ENCODE measurements around the gene TMED10. TPM values are rescaled to one million over a fixed set of nuclear protein-coding genes. Genes with fewer than 3 reads are reported as not detected.
A peak's percentile ranks its signal among the peaks of the same experiment; 100 is the strongest.

TMED10 gene
- total and polyA plus RNA-seq, 2 of the 13 experiments (the other 11 are each of a cell fraction or from before 2014, with no cell fraction given): 311 to 377 TPM

DNA sequence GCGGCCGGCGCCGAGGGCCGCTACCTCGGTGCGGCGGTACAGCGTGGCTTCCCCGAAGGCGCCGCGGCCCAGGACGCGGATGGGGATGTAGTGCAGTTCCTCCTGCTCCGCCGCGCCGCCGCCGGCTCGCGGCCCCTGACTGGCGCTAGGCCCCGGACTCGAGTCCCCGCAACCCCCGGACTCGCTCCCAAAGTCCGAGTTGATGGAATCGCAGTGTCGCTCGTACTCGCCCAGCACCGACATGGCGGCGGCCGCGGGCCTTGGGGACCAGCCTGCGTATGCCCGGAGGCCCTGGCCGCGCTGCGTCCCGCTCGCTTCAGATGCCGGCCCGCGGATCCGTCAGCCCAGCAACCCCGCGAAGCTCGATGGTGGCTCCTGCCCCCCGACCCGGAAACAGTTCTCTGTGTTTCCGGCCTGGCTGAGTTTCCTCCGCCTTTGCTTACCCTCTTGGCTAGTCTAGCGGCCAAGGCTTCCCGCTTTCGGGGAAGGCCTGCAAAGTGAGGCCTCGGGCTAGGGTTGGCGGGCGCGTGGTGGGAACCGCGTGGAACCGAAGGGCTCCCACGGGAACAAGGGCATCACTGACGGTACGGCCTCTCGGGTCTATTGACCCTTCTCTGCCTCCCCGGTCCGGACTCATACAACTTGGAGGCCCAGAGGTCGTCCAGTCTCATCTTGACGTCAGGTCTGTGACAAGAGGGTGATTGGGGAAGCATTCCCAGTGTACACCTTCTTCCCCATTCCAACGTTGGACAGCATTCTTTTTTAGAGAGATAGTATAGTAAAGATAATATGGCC is 49.5 kb downstream of the TMED10 start, which contains the start of gene NEK9 (continued):
- TF ChIP-seq, protein P1, sequence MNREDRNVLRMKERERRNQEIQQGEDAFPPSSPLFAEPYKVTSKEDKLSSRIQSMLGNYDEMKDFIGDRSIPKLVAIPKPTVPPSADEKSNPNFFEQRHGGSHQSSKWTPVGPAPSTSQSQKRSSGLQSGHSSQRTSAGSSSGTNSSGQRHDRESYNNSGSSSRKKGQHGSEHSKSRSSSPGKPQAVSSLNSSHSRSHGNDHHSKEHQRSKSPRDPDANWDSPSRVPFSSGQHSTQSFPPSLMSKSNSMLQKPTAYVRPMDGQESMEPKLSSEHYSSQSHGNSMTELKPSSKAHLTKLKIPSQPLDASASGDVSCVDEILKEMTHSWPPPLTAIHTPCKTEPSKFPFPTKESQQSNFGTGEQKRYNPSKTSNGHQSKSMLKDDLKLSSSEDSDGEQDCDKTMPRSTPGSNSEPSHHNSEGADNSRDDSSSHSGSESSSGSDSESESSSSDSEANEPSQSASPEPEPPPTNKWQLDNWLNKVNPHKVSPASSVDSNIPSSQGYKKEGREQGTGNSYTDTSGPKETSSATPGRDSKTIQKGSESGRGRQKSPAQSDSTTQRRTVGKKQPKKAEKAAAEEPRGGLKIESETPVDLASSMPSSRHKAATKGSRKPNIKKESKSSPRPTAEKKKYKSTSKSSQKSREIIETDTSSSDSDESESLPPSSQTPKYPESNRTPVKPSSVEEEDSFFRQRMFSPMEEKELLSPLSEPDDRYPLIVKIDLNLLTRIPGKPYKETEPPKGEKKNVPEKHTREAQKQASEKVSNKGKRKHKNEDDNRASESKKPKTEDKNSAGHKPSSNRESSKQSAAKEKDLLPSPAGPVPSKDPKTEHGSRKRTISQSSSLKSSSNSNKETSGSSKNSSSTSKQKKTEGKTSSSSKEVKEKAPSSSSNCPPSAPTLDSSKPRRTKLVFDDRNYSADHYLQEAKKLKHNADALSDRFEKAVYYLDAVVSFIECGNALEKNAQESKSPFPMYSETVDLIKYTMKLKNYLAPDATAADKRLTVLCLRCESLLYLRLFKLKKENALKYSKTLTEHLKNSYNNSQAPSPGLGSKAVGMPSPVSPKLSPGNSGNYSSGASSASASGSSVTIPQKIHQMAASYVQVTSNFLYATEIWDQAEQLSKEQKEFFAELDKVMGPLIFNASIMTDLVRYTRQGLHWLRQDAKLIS (CRISPR knock-in tag; IDR thresholded peaks at IDR 0.05): no peak
- TF ChIP-seq, protein P2, sequence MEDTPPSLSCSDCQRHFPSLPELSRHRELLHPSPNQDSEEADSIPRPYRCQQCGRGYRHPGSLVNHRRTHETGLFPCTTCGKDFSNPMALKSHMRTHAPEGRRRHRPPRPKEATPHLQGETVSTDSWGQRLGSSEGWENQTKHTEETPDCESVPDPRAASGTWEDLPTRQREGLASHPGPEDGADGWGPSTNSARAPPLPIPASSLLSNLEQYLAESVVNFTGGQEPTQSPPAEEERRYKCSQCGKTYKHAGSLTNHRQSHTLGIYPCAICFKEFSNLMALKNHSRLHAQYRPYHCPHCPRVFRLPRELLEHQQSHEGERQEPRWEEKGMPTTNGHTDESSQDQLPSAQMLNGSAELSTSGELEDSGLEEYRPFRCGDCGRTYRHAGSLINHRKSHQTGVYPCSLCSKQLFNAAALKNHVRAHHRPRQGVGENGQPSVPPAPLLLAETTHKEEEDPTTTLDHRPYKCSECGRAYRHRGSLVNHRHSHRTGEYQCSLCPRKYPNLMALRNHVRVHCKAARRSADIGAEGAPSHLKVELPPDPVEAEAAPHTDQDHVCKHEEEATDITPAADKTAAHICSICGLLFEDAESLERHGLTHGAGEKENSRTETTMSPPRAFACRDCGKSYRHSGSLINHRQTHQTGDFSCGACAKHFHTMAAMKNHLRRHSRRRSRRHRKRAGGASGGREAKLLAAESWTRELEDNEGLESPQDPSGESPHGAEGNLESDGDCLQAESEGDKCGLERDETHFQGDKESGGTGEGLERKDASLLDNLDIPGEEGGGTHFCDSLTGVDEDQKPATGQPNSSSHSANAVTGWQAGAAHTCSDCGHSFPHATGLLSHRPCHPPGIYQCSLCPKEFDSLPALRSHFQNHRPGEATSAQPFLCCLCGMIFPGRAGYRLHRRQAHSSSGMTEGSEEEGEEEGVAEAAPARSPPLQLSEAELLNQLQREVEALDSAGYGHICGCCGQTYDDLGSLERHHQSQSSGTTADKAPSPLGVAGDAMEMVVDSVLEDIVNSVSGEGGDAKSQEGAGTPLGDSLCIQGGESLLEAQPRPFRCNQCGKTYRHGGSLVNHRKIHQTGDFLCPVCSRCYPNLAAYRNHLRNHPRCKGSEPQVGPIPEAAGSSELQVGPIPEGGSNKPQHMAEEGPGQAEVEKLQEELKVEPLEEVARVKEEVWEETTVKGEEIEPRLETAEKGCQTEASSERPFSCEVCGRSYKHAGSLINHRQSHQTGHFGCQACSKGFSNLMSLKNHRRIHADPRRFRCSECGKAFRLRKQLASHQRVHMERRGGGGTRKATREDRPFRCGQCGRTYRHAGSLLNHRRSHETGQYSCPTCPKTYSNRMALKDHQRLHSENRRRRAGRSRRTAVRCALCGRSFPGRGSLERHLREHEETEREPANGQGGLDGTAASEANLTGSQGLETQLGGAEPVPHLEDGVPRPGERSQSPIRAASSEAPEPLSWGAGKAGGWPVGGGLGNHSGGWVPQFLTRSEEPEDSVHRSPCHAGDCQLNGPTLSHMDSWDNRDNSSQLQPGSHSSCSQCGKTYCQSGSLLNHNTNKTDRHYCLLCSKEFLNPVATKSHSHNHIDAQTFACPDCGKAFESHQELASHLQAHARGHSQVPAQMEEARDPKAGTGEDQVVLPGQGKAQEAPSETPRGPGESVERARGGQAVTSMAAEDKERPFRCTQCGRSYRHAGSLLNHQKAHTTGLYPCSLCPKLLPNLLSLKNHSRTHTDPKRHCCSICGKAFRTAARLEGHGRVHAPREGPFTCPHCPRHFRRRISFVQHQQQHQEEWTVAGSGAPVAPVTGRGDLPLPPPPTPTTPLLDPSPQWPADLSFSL (CRISPR knock-in tag; IDR thresholded peaks at IDR 0.05): no peak
- TF ChIP-seq ATAD3A (CRISPR knock-in tag; IDR thresholded peaks at IDR 0.05): no peak
- 0 out of 2 replicates have a peak, but pooled peaks have one; percentile 70 for TF ChIP-seq TEAD2 (CRISPR knock-in tag; IDR thresholded peaks at IDR 0.05)
- peak; percentile 95 for TF ChIP-seq ZGPAT (CRISPR knock-in tag; IDR thresholded peaks at IDR 0.05)
- TF ChIP-seq KAT7 (CRISPR knock-in tag; IDR thresholded peaks at IDR 0.05; ENCODE audit: borderline replicate concordance): peak; percentile 80
- TF ChIP-seq ZNF740 (CRISPR knock-in tag; IDR thresholded peaks at IDR 0.05): peak; percentile 70; the same call in 1 of the 2 replicates
- TF ChIP-seq SMYD3 (CRISPR knock-in tag; IDR thresholded peaks at IDR 0.05): 0 out of 2 replicates have a peak, but pooled peaks have one; percentile 27
- peak; percentile 43; the same call in 1 of the 2 replicates for TF ChIP-seq ETV5 (CRISPR knock-in tag; IDR thresholded peaks at IDR 0.05; ENCODE audit: borderline replicate concordance)
